PFSK-1 (cell line): Measurements from ENCODE around the gene LY6G5C. TPM values are rescaled to one million over a fixed set of nuclear protein-coding genes. Genes with fewer than 3 reads are reported as not detected.

ENCODE experiments used
- FOXP2 ChIP-seq: optimal IDR thresholded peaks from 2 replicates; pipeline ENCODE3; 2011; ENCODE audit warnings: borderline replicate concordance, control low read depth, inconsistent platforms; ENCODE audit not compliant: insufficient read depth; ENCODE audit errors: extremely low read length, extremely low read depth
- POLR2AphosphoS5 ChIP-seq: IDR thresholded peaks from 2 replicates; pipeline ENCODE4 v1.6.1; 2012; ENCODE audit warnings: low read depth, mild to moderate bottlenecking, control low read depth, low read length, moderate library complexity
- SIN3A ChIP-seq: IDR thresholded peaks from 2 replicates; pipeline ENCODE4 v1.6.1; 2012; ENCODE audit warnings: mild to moderate bottlenecking, low read length, moderate library complexity, borderline replicate concordance; ENCODE audit not compliant: insufficient read depth
- TAF1 ChIP-seq: IDR thresholded peaks from 2 replicates; pipeline ENCODE4 v1.6.1; 2012; ENCODE audit warnings: low read length, control low read depth, borderline replicate concordance; ENCODE audit not compliant: insufficient read depth
- polyA plus RNA-seq: library from polyadenylated mRNA; unstranded; fragments of >200 nt; gene quantifications from one replicate; pipeline ENCODE4 v1.2.1, GENCODE V29; 2012; ENCODE audit warnings: low read depth, missing spikeins; ENCODE audit not compliant: insufficient read length
- TF ChIP-seq, protein P1 (sequence below), 2 experiments: IDR thresholded peaks; 2 replicates each; pipeline versions ENCODE4 v1.6.1 to v1.8.0; 2011 to 2012; ENCODE audit warnings: low read depth in 2 of 2, low read length in 2 of 2, control low read depth in 1 of 2, inconsistent platforms in 1 of 2, mild to moderate bottlenecking in 1 of 2, moderate library complexity in 1 of 2; ENCODE audit not compliant: insufficient read depth in 1 of 2

Gene LY6G5C
- polyA plus RNA-seq: 1.4 TPM

- TF ChIP-seq SIN3A (peak; percentile 48; the same call in 1 of the 2 replicates), FOXP2 (no peak)
- TF ChIP-seq, protein P1, sequence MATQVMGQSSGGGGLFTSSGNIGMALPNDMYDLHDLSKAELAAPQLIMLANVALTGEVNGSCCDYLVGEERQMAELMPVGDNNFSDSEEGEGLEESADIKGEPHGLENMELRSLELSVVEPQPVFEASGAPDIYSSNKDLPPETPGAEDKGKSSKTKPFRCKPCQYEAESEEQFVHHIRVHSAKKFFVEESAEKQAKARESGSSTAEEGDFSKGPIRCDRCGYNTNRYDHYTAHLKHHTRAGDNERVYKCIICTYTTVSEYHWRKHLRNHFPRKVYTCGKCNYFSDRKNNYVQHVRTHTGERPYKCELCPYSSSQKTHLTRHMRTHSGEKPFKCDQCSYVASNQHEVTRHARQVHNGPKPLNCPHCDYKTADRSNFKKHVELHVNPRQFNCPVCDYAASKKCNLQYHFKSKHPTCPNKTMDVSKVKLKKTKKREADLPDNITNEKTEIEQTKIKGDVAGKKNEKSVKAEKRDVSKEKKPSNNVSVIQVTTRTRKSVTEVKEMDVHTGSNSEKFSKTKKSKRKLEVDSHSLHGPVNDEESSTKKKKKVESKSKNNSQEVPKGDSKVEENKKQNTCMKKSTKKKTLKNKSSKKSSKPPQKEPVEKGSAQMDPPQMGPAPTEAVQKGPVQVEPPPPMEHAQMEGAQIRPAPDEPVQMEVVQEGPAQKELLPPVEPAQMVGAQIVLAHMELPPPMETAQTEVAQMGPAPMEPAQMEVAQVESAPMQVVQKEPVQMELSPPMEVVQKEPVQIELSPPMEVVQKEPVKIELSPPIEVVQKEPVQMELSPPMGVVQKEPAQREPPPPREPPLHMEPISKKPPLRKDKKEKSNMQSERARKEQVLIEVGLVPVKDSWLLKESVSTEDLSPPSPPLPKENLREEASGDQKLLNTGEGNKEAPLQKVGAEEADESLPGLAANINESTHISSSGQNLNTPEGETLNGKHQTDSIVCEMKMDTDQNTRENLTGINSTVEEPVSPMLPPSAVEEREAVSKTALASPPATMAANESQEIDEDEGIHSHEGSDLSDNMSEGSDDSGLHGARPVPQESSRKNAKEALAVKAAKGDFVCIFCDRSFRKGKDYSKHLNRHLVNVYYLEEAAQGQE (IDR thresholded peaks at IDR 0.05; ENCODE audit: insufficient read depth in 1 of 2, low read depth in 2 of 2, low read length in 2 of 2): no peak
Measured at GRCh38 chr6:31680226-31681134, at the start of gene LY6G5C. LY6G5C (minus strand) TSS chr6:31681067; CDS start chr6:31680373, 694 bp downstream.

DNA sequence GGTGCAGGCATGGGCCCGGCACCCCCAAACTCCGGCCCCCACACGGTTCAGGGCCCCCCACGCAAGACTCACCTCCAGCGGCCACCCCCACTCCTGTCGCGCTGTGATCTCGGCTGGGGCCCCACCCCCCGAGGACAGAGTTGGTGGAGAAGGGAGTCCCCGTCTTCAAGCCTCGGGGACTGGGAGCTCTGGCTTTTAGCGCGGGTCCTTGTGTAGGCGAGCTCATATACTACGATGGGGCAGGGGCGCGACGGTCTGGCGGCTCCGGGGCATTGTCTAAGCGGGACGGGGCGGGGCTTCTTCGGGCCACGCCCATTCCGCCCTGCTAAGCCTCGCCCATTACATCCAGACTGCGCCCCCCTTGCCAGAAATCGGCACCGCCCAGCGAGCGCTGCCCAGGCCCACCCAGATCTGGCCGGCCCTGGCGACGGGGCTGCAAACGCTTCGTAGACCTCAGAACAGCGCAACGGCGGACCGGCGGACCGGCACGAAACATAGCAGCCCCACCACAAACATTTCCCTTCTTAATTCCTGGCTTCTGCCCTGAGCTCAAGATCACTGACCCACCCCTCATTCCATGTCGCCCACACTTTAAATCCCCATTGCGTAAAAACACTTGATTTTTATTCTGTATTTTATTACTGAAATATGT is 49.2 kb upstream of the LY6G5C start:
- TF ChIP-seq, protein P1 (IDR thresholded peaks at IDR 0.05; ENCODE audit: insufficient read depth in 1 of 2, low read depth in 2 of 2, low read length in 2 of 2): no peak
- TF ChIP-seq SIN3A: peak; percentile 94; the same call in 1 of the 2 replicates
- peak; percentile 25 for TF ChIP-seq FOXP2
- TF ChIP-seq TAF1: peak; percentile 71; the same call in 1 of the 2 replicates
- TF ChIP-seq POLR2AphosphoS5: peak; percentile 92; the same call in 1 of the 2 replicates

GRCh38 chr6:31729515-31729978 is 48.7 kb upstream of the LY6G5C start:
- TF ChIP-seq, protein P1 (IDR thresholded peaks at IDR 0.05; ENCODE audit: insufficient read depth in 1 of 2, low read depth in 2 of 2, low read length in 2 of 2): no peak
- no peak for TF ChIP-seq SIN3A
- no peak for TF ChIP-seq TAF1
- no peak for TF ChIP-seq POLR2AphosphoS5
- no peak for TF ChIP-seq FOXP2

- TF ChIP-seq POLR2AphosphoS5 (no peak), FOXP2 (no peak), TAF1 (no peak)
- TF ChIP-seq, protein P1 (IDR thresholded peaks at IDR 0.05; ENCODE audit: insufficient read depth in 1 of 2, low read depth in 2 of 2, low read length in 2 of 2): no peak
Measured at GRCh38 chr6:31728767-31729514, 48.1 kb upstream of the LY6G5C start, which contains the start of gene DDAH2. DDAH2 (minus strand) TSS chr6:31729299; CDS start chr6:31729161, 138 bp downstream.
